PC-3 (cell line): ENCODE measurements around the gene CEP112.

Experiments used
- EZH2 ChIP-seq: fragments of 300-600 bp; sonication (generic); IDR thresholded peaks from one replicate; pipeline ENCODE4 v1.6.1; 2017; ENCODE audit warnings: antibody characterized with exemption, mild to moderate bottlenecking, low read length; ENCODE audit not compliant: unreplicated experiment
- EZH2phosphoT487 ChIP-seq: fragments of 300-600 bp; sonication (generic); IDR thresholded peaks from 2 replicates; pipeline ENCODE4 v1.6.1; 2018; ENCODE audit warnings: mild to moderate bottlenecking, antibody characterized with exemption, low read length, borderline replicate concordance
- TF ChIP-seq, protein P1 (sequence below): fragments of 300-600 bp; sonication (generic); conservative IDR thresholded peaks from 2 replicates; pipeline ENCODE4 v1.5.1; 2017; ENCODE audit warnings: antibody characterized with exemption, low read depth, mild to moderate bottlenecking, low read length

GRCh38 chr17:65739034-65739433, 452.9 kb downstream of the CEP112 start:
- TF ChIP-seq, protein P1, sequence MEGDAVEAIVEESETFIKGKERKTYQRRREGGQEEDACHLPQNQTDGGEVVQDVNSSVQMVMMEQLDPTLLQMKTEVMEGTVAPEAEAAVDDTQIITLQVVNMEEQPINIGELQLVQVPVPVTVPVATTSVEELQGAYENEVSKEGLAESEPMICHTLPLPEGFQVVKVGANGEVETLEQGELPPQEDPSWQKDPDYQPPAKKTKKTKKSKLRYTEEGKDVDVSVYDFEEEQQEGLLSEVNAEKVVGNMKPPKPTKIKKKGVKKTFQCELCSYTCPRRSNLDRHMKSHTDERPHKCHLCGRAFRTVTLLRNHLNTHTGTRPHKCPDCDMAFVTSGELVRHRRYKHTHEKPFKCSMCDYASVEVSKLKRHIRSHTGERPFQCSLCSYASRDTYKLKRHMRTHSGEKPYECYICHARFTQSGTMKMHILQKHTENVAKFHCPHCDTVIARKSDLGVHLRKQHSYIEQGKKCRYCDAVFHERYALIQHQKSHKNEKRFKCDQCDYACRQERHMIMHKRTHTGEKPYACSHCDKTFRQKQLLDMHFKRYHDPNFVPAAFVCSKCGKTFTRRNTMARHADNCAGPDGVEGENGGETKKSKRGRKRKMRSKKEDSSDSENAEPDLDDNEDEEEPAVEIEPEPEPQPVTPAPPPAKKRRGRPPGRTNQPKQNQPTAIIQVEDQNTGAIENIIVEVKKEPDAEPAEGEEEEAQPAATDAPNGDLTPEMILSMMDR, result no peak
- TF ChIP-seq EZH2phosphoT487 (no peak), EZH2 (no peak)
